ENCODE data around the gene HSPB1.
"Not testable (repeated sequence)": the region's sequence is repeated elsewhere in the genome, so short reads cannot be mapped to it uniquely, and the experiment has no call there.

The HSPB1 gene

DNA sequence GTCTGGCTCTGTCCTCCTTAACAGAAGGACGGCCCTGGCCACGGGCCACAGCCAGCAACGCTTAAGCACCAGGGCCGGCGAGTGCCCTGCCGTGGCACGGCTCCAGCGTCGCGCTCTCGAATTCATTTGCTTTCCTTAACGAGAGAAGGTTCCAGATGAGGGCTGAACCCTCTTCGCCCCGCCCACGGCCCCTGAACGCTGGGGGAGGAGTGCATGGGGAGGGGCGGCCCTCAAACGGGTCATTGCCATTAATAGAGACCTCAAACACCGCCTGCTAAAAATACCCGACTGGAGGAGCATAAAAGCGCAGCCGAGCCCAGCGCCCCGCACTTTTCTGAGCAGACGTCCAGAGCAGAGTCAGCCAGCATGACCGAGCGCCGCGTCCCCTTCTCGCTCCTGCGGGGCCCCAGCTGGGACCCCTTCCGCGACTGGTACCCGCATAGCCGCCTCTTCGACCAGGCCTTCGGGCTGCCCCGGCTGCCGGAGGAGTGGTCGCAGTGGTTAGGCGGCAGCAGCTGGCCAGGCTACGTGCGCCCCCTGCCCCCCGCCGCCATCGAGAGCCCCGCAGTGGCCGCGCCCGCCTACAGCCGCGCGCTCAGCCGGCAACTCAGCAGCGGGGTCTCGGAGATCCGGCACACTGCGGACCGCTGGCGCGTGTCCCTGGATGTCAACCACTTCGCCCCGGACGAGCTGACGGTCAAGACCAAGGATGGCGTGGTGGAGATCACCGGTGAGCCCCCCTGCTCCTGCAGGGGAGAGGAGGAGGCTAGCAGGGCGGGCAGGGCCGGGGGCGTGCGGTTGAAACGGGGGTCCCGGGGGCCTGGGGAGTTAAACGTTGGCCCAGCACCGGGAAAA, at the start of gene HSPB1:
TSS of gene HSPB1 (plus strand) at position 327 of the 855 bp plus-strand sequence. CDS start at position 367, 40 bp downstream.
- DNase-seq (ENCODE audit: low read depth): no peak

DNA sequence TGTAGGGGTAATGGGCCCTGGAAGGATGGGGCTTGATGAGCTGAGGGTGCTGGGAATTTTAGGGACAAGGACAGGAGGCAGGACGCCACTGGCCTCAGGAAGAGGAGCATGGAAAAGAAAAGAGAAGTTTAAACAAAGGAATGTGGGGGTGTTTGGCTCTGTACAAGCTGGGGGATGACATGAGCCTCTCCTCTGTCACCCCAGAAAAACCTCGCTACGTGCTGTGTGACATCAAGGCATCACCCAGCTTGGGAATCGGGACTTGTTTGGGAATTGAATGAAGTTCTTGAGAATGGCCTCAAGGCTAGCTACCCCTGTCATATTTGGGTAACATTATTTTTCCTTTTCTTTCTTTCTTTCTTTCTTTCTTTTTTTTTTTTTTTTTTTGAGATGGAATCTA, 47.7 kb upstream of the HSPB1 start:
- no peak for DNase-seq (ENCODE audit: low read depth)

DNA sequence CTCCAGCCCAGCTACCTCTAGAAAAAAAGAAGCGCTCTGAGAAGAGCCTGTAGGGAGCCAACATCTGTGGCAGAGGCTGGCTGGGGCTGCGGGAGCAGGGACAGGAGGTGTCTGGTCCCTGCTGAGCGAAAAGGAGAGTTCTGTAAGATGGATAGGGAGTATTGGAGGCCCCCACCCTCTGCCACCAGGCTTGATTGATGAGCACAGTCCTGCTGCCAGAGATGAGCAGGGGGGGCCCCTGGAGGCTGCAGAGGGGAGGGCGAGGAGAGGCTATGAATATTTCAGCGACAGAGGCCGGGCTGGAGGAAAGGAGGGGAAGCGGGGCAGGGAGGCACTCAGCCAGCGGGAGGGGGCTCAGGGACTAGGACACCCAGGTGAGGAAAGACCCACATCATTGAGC, 44.5 kb upstream of the HSPB1 start:
- DNase-seq (ENCODE audit: low read depth): no peak

GRCh38 chr7:76259124-76260093, 43.1 kb upstream of the HSPB1 start:
- DNase-seq (ENCODE audit: low read depth): no peak

GRCh38 chr7:76260171-76260703, 42.2 kb upstream of the HSPB1 start:
- no peak for DNase-seq (ENCODE audit: low read depth)

GRCh38 chr7:76261329-76261728, 41.1 kb upstream of the HSPB1 start:
- DNase-seq (ENCODE audit: low read depth): no peak

DNA sequence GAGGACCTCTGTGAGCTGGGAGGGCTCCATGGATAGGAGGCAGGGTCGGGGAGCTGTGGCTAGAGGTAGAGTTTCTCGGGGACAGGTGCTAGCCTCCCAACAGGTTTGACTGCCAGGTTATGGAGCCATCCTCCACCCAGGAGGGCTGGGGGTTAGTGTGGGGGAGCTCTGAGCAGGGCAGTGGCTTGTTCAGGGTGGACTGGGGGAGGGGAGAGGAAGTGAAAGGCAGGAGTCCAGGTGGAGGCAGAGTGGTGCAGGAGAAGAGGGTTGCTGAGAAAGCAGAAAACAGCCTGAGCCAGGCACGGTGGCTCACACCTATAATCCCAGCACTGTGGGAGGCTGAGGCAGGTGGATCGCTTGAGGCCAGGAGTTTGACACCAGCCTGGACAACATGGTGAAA, 40.5 kb upstream of the HSPB1 start:
- no peak for DNase-seq (ENCODE audit: low read depth)

DNA sequence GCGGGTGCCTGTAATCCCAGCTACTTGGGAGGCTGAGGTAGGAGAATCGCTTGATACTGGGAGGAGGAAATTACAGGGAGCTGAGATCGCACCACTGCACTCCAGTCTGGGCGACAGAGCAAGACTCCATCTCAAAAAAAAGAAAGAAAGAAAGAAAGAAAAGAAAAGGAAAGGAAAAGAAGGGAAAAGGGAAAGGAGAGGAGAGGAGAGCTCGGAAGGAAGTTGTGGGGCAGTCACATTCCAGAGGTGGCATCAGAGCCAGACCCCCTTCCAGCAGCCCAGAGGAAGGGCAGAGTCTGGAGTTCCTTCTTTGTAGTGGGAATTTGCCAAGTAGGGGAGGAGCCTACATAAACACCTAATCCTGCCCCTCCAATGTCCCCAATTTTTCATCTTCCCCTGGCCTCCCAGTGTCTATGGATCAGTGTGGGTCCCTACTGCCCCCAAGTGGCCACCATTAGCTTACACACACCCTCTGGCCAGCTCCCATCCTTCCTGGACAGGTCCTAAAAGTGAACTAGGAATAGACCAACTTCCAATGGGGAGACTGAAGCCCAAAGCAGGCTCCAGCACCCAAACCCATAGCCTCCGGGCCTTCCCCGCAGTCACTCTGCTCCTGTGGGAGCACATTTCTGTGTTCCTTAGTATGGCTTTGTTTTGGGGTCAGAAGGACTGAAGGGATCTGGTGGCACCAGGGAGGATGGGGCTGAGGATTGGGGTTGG, 39.6 kb upstream of the HSPB1 start:
- DNase-seq (ENCODE audit: low read depth): no peak

- DNase-seq (ENCODE audit: low read depth): no peak
Measured at GRCh38 chr7:76265299-76265698, 37.2 kb upstream of the HSPB1 start.

DNA sequence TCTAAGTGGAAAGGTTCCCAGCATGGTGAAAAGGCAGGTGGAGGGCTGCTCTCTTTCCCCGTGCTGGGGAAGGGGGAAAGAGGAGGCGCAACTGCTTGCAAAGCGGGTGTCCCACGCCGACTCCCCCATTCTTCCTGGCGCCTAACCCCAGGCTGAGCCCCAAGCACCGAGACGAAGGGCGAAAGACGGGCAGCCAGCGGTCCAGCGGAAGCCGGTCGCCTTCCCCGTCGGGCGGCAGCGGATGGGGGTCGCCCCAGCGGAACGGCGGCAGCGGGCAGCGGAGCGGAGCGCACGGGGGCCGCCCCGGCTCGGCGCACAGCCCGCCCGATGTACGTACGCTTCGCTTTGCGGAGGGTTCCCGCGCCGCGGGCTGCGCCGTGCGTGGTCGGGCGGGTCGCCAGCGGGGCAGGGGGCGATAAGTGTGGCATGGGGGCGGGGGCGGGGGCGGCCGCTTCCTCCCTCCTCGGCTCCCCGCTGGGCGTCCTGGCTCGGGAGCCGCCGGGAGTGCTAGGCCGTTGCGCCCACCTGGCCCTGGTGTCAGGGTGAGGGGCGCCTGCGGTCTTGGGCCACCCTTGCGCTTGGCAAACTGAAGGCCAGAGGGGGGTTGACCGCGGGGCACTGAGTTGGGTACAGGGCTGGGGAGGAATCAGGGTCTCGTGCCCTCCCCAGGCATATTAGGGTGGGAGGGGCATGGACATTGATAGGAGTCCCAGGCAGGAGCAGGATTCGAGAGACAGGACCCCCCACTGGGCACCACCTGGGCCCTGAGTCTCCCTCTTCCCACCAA, 35.2 kb upstream of the HSPB1 start:
- DNase-seq (ENCODE audit: low read depth): no peak

- no peak for DNase-seq (ENCODE audit: low read depth)
Measured at GRCh38 chr7:76267894-76268183, 34.6 kb upstream of the HSPB1 start.

DNA sequence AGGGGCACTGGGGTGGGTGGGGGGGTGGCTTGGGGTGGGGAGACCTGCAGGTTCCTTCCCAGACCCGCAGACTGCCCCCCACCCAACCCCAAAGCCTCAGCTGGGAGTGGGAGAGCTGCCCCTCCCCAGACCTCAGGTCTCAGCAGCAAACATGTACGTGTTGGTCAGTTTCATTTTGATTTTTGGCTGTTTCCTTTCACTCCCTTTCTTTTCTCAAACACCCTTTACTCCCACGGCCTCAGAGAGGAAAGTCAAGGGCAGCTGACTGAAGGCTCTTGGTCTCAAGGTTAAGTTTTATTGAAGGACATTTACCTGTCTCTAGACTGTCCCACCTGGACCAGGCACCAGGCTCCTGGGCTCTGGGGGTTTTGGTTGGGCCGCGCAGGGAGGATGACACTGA, 34.1 kb upstream of the HSPB1 start:
- no peak for DNase-seq (ENCODE audit: low read depth)

DNA sequence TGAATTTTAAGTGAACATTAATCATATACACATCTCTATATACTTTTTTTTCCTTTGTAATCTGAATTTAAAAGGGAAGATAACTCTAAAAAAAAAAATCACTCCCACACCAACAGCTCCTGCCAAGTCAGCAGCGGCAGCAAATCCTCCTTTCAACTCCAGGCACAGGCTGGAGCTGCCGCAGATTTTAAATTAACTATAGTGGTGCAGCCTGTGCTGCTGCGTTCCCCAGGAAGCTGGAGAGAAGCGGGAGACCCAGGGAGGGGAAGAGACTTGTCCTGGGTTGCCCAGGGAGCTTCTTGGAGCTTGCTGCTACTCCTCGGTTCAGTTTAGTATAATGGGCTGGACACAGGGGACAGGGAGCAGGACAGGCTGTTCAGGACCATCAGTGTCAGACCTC, 32.6 kb upstream of the HSPB1 start:
- DNase-seq (ENCODE audit: low read depth): no peak

GRCh38 chr7:76271384-76271783, 31.1 kb upstream of the HSPB1 start:
- not testable (repeated sequence) for DNase-seq (ENCODE audit: low read depth)

GRCh38 chr7:76272142-76272541, 30.3 kb upstream of the HSPB1 start:
- no peak for DNase-seq (ENCODE audit: low read depth)

DNA sequence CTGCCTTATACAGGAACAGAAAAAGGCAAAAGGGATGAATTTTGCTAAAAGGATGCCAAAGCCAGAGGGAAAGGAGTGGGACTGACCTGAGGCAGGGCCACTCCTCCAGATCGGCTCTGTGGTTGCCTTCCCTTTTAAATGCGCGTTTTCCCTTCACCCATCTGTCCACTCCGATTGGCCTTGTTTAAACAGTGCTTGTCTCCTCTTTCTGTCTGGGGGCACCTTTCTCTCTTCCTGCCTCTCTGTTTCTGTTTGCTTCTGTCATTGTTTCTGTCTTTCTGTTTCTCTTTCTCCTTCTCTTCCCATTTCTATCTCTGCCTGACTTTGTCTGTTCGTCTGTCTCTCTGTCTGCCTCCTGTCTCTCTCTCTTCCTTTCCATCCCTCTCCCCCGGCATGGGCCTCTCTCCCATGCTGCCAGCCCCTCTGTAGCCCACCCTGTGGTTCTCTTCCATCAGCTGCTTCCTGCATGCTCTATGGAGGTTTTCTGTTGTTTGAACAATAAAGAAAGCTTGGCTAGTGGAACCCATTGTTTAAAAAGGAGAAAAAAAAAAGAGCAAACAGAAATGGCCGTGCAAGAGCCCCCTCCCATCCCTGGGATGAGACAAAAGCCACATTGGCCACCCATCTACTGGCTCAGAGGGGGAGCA, 29.5 kb upstream of the HSPB1 start:
- DNase-seq (ENCODE audit: low read depth): no peak

DNA sequence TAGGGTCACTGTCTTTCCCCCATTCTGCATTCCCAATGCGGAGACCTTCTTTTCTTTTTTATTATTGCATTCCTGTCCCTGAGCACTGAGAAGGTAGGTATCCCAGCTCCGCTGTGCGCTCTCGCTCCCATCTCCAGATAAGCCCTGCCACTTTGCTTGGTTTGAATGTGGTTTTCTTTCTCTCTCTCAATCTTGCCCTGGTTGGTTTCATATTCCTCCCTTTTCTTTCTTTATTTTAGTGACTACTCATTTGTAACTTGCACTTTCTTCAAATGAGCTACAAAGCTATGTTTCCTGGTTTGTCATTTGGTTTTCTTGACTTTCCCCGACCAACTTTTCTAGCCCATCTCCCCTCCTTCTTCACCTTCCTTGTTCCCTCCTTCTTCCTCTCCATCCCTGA, 29.0 kb upstream of the HSPB1 start:
- no peak for DNase-seq (ENCODE audit: low read depth)

GRCh38 chr7:76278540-76278939, 23.9 kb upstream of the HSPB1 start:
- DNase-seq (ENCODE audit: low read depth): no peak

GRCh38 chr7:76280408-76280807, 22.1 kb upstream of the HSPB1 start:
- DNase-seq (ENCODE audit: low read depth): no peak

DNA sequence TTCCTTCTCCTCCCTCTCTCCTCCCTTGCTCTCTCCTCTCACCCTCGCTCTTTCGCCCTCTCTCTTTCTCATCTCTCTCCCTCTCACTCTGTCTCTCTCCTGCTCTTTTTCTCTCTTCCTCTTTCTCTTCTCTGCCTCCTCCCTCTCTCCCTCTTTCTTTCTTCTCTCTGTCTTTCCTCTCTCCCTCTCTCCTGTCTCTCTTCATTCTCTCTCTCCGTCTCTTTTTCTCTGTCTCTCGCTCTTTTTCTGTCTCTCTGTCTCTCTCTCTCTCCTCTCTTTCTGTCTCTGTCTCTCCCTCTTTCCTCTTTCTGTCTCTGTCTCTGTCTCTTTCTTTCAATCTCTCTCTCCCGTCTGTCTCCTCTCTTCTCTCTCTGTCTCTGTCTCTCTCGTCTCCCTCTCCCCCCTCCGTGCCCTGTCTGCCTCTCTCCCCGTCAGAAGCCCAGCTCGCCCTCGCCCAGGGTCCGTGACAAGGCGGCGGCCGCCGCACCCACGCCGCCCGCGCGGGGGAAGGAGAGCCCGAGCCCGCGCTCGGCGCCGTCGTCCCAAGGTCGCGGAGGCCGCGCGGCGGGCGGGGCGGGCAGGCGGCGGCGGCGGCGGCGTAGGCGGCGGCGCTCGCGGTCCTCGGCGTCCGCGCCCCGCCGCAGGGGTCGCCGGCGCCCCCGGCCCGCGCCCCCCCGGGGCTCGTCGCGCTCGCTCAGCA, 21.3 kb upstream of the HSPB1 start:
- no peak for DNase-seq (ENCODE audit: low read depth)

All from GM04503 (cell line).